HUES6 (cell line): Measurements from ENCODE around the gene RPH3AL.

Experiments
- H3K27ac ChIP-seq: 2 replicates; pipeline ENCODE4 v1.7.0; 2013; ENCODE audit warnings: low read depth, mild to moderate bottlenecking, low read length, inconsistent platforms
- H3K27me3 ChIP-seq: 2 replicates; pipeline ENCODE4 v1.6.1; 2013; ENCODE audit warnings: low read length; ENCODE audit not compliant: control insufficient read depth, insufficient read depth
- H3K36me3 ChIP-seq: 2 replicates; pipeline ENCODE4 v1.6.1; 2013; ENCODE audit warnings: low read length; ENCODE audit not compliant: control insufficient read depth, insufficient read depth
- H3K4me1 ChIP-seq: 2 replicates; pipeline ENCODE4 v1.6.1; 2013; ENCODE audit warnings: low read length; ENCODE audit not compliant: control insufficient read depth, insufficient read depth
- H3K4me3 ChIP-seq: 2 replicates; pipeline ENCODE4 v1.5.1; 2013; ENCODE audit warnings: low read depth, low read length
- H3K9ac ChIP-seq: one replicate; pipeline ENCODE4 v1.6.1; 2013; ENCODE audit warnings: mild to moderate bottlenecking, low read length
- H3K9me3 ChIP-seq: 2 replicates; pipeline ENCODE4 v1.6.1; 2013; ENCODE audit warnings: low read depth, low read length; ENCODE audit not compliant: control insufficient read depth, insufficient read depth

The RPH3AL gene

GRCh38 chr17:352421-353212, at the start of gene RPH3AL:
Gene RPH3AL, minus strand, starts transcription at chr17:352807. Its CDS starts 25,264 bp downstream, at chr17:327543.
- Histone ChIP-seq H3K9ac (no peak within 1 kb of the TSS), H3K4me3 (no peak within 1 kb of the TSS), H3K27ac (no peak within 1 kb of the TSS), H3K27me3 (no peaks in the 10 kb centered on the region), H3K9me3 (peaks cover 10% of the 10 kb centered on the region), H3K36me3 (no peaks in the 10 kb centered on the region), H3K4me1 (peaks cover 14% of the 10 kb centered on the region)

GRCh38 chr17:400257-400656, 47.6 kb upstream of the RPH3AL start:
- Histone ChIP-seq H3K27ac (no peak overlapping the region), H3K9me3 (no peaks in the 10 kb centered on the region), H3K36me3 (no peaks in the 10 kb centered on the region), H3K9ac (no peak overlapping the region), H3K27me3 (peaks cover 18% of the 10 kb centered on the region), H3K4me1 (no peaks in the 10 kb centered on the region), H3K4me3 (no peak overlapping the region)

GRCh38 chr17:396788-397187, 44.2 kb upstream of the RPH3AL start:
- Histone ChIP-seq H3K36me3 (no peaks in the 10 kb centered on the region), H3K9me3 (no peaks in the 10 kb centered on the region), H3K4me1 (no peaks in the 10 kb centered on the region), H3K4me3 (no peak overlapping the region), H3K9ac (no peak overlapping the region), H3K27ac (no peak overlapping the region), H3K27me3 (peaks cover 5% of the 10 kb centered on the region; the same call in 1 of the 2 replicates)

- H3K9me3 ChIP-seq = no peaks in the 10 kb centered on the region
- no peaks in the 10 kb centered on the region for H3K4me1 ChIP-seq
- H3K9ac ChIP-seq = no peak overlapping the region
- H3K36me3 ChIP-seq = no peaks in the 10 kb centered on the region
- peaks cover 2% of the 10 kb centered on the region; the same call in 1 of the 2 replicates for H3K27me3 ChIP-seq
- no peak overlapping the region for H3K4me3 ChIP-seq
- no peak overlapping the region for H3K27ac ChIP-seq
Measured at GRCh38 chr17:395974-396373, 43.4 kb upstream of the RPH3AL start.

GRCh38 chr17:395179-395578, 42.6 kb upstream of the RPH3AL start:
- H3K27me3 ChIP-seq = peaks cover 2% of the 10 kb centered on the region; the same call in 1 of the 2 replicates
- H3K36me3 ChIP-seq = no peaks in the 10 kb centered on the region
- H3K9me3 ChIP-seq = no peaks in the 10 kb centered on the region
- H3K9ac ChIP-seq = no peak overlapping the region
- H3K4me1 ChIP-seq = no peaks in the 10 kb centered on the region
- H3K27ac ChIP-seq = no peak overlapping the region
- H3K4me3 ChIP-seq = no peak overlapping the region

- H3K36me3 ChIP-seq = no peaks in the 10 kb centered on the region
- H3K9me3 ChIP-seq = no peaks in the 10 kb centered on the region
- no peak overlapping the region for H3K9ac ChIP-seq
- H3K4me3 ChIP-seq = no peak overlapping the region
- H3K27me3 ChIP-seq = peaks cover 2% of the 10 kb centered on the region; the same call in 1 of the 2 replicates
- no peaks in the 10 kb centered on the region for H3K4me1 ChIP-seq
- no peak overlapping the region for H3K27ac ChIP-seq
Measured at GRCh38 chr17:394718-395095, 42.1 kb upstream of the RPH3AL start.

GRCh38 chr17:393806-394717, 41.5 kb upstream of the RPH3AL start:
- Histone ChIP-seq H3K27ac (no peak overlapping the region), H3K36me3 (no peaks in the 10 kb centered on the region), H3K27me3 (peaks cover 3% of the 10 kb centered on the region; the same call in 1 of the 2 replicates), H3K9me3 (no peaks in the 10 kb centered on the region), H3K4me1 (no peaks in the 10 kb centered on the region), H3K4me3 (no peak overlapping the region), H3K9ac (no peak overlapping the region)

GRCh38 chr17:391850-392249, 39.2 kb upstream of the RPH3AL start:
- 0 out of 2 replicates have a peak, but pooled peaks cover 4% of the 10 kb centered on the region for H3K9me3 ChIP-seq
- H3K36me3 ChIP-seq = no peaks in the 10 kb centered on the region
- no peak overlapping the region for H3K27ac ChIP-seq
- no peak overlapping the region for H3K9ac ChIP-seq
- H3K27me3 ChIP-seq = peaks cover 21% of the 10 kb centered on the region
- no peak overlapping the region for H3K4me3 ChIP-seq
- H3K4me1 ChIP-seq = peaks cover 1% of the 10 kb centered on the region; the same call in 1 of the 2 replicates

- Histone ChIP-seq H3K27me3 (peaks cover 32% of the 10 kb centered on the region), H3K4me1 (peaks cover 7% of the 10 kb centered on the region; the same call in 1 of the 2 replicates), H3K9ac (no peak overlapping the region), H3K9me3 (0 out of 2 replicates have a peak, but pooled peaks cover 4% of the 10 kb centered on the region), H3K4me3 (no peak overlapping the region), H3K36me3 (no peaks in the 10 kb centered on the region), H3K27ac (no peak overlapping the region)
Measured at GRCh38 chr17:390025-390424, 37.4 kb upstream of the RPH3AL start.

GRCh38 chr17:388087-388486, 35.5 kb upstream of the RPH3AL start:
- Histone ChIP-seq H3K9me3 (0 out of 2 replicates have a peak, but pooled peaks cover 4% of the 10 kb centered on the region), H3K4me1 (peaks cover 19% of the 10 kb centered on the region), H3K27me3 (peaks cover 51% of the 10 kb centered on the region), H3K4me3 (no peak overlapping the region), H3K36me3 (no peaks in the 10 kb centered on the region), H3K9ac (no peak overlapping the region), H3K27ac (no peak overlapping the region)
